ENCODE results near the gene IRAK4. TPM values are rescaled to one million over a fixed set of nuclear protein-coding genes. Genes with fewer than 3 reads are reported as not detected.

IRAK4 gene
- total RNA-seq, 1 donor from 2014 or later, result 4.1 TPM

- no peak for DNase-seq (ENCODE audit: low spot score in 2 of 2)
- FAIRE-seq, result no peak
Observed at GRCh38 chr12:43835264-43835655, 76.5 kb downstream of the IRAK4 start.

- FAIRE-seq (no peak), DNase-seq (ENCODE audit: low spot score in 2 of 2) (peak; percentile 61 to 71)
Observed at GRCh38 chr12:43835656-43836474, 77.1 kb downstream of the IRAK4 start, which contains the start of gene TMEM117. Gene TMEM117, plus strand, starts transcription at chr12:43836081.

GRCh38 chr12:43836475-43836989 lies 77.8 kb downstream of the IRAK4 start:
- FAIRE-seq, result no peak
- DNase-seq (ENCODE audit: low spot score in 2 of 2), result peak in 1 of 2 donors; percentile 18

Other genes starting within 250 kb of the IRAK4 start
- gene ADAMTS20, start 206.7 kb upstream of the IRAK4 start, total RNA-seq, result 0.41 TPM
- 26.5 TPM for gene PUS7L, start 161 bp upstream of the IRAK4 start, total RNA-seq
- gene TWF1, start 47.4 kb downstream of the IRAK4 start, total RNA-seq, result 187 TPM
- gene TMEM117, start 77.1 kb downstream of the IRAK4 start, total RNA-seq, result 9.8 TPM